NCI-H2171 (cell line): ENCODE measurements around the gene TAPBPL.
"Not testable (repeated sequence)": the region's sequence is repeated elsewhere in the genome, so short reads cannot be mapped to it uniquely, and the experiment has no call there.

Experiments
- DNase-seq: peaks from one replicate; lab custom pipeline; 2025; lab: John Stamatoyannopoulos, UW

The TAPBPL gene, protein sequence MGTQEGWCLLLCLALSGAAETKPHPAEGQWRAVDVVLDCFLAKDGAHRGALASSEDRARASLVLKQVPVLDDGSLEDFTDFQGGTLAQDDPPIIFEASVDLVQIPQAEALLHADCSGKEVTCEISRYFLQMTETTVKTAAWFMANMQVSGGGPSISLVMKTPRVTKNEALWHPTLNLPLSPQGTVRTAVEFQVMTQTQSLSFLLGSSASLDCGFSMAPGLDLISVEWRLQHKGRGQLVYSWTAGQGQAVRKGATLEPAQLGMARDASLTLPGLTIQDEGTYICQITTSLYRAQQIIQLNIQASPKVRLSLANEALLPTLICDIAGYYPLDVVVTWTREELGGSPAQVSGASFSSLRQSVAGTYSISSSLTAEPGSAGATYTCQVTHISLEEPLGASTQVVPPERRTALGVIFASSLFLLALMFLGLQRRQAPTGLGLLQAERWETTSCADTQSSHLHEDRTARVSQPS

DNA sequence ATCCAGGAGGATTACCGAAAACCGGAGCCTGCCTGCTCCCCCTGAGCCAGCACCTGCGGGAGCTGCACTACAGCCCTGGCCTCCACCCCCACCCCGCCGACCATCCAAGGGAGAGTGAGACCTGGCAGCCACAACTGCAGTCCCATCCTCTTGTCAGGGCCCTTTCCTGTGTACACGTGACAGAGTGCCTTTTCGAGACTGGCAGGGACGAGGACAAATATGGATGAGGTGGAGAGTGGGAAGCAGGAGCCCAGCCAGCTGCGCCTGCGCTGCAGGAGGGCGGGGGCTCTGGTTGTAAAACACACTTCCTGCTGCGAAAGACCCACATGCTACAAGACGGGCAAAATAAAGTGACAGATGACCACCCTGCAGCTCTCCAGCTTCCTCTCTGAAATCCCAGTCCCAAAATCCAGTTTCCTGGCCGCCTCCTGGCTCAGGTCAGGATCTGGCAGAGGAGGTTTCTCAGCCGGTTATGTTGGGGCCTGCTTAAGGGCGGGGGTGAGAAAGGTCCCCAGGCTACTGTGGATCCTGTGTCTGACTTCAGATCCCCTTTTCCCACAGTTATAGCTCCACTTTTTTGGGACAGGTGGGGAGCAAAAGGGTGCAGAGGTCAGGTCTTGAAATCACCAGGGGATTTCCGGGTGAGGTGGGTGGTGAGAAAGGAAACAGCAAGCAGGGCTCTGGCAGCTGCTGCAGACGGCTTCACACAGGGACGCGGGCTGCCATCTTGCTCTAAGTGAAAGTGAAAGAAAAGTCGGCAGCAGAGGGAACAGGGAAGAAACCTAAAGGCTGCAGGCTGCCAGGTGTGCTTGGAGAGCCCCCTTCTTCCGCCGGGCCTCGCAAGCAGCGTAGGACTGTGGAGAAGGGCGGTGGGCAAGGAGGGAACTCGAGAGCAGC is at the start of gene TAPBPL:
Gene TAPBPL (plus strand): TSS at position 695 of the 897 bp plus-strand sequence. CDS start 207 bp downstream, outside the sequence.
- DNase-seq, result peak; percentile 99

DNA sequence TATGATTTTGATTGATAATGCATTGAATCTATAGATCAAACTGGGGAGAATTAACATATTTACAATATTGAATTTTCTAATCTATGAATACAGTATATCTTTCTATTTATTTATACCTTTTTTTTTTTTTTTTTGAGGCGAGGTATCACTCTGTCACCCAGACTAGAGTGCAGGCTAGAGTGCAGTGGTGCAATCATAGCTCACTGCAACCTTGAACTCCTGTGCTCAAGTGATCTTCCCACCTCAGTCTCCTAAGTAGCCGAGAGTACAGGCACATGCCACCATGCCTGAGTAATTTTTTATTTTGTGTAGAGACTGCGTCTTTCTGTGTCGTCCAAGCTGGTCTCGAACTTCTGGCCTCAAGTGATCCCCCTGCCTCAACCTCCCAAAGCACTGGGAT is 47.5 kb upstream of the TAPBPL start:
- DNase-seq, result no peak

DNA sequence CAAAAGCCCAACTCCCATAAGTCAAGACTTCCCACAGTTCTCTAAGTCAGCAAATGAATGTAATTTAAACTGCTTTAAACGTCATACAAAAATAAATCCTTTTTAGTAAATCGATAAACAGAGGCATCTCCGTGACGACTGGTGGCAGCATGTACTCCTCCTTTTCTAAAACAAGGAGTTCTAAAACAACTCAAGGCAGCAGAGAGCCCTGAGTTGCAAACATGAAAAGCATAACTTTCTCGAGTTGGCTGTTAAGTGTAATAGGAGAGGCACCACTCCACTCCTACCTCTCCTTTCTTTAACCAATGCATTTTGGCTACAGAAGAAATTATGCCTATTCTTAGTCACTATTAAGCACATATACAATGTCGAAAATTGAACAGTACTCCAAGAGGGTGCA is 45.9 kb upstream of the TAPBPL start:
- no peak for DNase-seq

DNA sequence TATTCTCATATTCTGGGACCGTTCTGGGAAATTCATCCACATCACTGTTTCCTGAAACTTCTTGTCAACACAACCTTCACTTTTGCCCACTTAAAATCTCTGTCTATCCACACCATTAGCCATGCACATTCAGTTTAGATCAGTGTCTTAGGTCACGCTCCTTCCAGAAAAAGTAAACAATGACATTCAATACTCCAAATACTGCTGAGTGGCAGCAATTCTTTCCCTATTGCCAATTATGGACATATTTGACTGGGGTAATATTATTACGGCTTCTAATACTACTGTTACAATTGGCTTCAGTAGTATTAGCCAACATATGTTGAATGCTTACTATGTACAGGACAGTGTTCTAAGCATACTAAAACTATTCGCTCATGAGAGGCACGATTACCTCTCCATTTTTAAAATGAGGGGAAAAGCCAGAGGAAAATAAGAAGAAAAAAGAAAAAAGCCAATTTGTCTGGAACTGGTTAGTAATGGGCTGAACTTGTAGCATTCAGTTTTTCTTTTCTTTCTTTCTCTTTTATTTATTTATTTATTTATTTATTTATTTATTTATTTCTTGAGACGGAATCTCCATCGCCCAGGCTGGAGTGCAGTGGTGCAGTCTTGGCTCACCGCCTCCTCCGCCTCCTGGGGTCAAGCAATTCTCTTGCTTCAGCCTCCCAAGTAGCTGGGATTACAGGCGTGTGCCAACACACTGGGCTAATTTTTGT is 44.4 kb upstream of the TAPBPL start:
- DNase-seq, result no peak

DNA sequence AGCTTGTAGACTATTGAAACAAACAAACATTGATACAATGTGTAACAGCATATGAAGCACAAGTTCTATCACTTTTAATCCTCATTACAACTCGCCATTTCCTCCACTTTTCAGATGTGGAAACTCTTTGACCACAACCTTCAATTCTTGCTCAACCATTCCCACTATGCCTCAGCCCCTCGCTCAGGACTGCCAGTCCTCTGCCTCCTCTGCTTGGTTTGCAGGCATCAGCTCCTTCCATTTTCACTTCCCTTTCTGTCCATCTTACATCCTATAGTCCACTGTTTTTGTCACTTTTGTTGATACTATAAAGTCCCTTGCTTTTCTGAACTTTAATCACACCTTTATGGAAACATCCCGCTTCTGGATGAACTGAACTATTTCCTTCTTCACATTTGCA is 35.2 kb upstream of the TAPBPL start:
- no peak for DNase-seq

DNA sequence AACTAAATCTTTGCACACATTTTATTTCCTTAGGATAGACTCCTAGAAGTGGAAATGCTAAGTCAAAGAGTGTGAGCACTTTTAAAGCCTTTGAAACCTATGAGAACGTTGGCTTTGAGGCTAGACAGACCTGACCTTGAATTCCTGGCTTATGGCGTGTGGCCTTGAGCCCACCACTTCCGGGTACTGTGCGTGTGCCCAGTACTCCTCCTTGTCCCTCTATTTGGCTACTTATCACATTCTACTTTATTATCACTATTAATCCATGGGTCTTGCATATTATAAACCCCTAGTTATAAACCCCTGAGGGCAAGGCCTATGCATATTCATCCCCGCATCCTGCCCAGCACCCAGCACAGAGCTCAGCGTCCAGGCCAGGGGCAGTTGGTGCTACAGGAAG is 33.0 kb upstream of the TAPBPL start:
- no peak for DNase-seq

DNA sequence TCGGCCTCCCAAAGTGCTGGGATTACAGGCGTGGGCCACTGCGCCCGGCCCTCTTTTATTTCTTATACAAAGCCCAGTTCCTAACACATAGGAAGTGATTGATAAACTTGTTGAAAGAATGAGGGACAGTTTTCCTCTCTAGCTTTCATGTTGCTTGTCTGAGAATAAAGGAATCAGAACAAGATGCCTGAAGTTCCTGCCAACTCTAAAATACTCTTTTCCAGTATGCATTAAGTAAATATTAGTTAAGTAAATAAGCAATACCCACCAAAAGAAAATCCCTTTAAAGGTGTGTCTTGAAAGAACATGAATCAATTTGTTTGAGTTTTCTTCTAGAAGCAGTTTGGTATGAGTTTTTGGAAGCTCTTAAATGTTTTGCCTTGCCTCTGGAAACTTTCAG is 31.5 kb upstream of the TAPBPL start:
- DNase-seq, result no peak

DNA sequence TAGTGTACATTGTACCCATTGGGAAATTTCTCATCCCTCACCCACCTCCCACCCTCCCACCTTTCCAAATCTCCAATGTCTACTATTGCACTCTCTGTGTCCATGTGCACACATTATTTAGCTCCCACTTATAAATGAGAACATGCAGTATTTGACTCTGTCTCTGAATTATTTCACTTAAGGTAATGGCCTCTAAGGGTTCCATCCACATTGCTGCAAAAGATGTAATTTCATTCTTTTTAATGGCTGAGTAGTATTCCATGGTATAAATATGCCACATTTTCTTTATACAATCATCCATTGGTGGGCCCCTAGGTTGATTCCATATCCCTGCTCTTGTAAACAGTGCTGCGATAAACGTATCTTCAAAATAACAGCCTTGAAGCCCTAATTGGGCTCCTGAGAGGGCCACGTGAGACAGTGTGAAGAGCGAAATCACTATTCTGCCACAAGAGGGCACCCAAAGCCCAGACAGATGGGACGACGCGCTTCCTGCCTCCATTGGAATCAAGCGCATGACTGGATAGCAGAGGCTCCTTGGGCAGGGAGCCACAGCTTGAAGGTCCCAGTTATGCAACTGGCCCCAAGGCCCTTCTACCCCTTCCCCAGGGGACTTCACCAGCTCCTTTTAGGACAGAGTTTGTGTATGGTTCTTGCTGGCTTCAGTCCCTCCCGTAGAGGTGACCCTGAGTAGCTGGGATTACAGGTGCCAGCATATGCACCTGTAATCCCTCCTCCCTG is 28.4 kb upstream of the TAPBPL start:
- DNase-seq, result peak; percentile 98

DNA sequence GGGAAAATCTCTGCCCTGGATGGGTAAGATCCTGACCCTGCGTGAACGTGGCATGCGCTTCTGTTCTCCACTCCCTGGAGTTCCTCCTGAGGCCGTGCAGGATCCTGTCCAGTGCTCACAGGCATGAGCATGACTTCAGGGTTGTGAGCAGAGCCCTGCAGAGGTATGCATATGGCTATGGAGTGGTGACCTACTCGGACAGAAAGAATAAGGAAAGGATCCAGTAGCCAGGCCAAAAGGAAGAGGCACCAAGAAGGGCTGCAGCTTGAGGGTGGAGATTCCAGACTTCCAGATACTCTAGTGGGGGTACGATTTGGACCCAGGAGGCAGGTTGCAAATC is 27.9 kb upstream of the TAPBPL start:
- DNase-seq, result no peak

DNA sequence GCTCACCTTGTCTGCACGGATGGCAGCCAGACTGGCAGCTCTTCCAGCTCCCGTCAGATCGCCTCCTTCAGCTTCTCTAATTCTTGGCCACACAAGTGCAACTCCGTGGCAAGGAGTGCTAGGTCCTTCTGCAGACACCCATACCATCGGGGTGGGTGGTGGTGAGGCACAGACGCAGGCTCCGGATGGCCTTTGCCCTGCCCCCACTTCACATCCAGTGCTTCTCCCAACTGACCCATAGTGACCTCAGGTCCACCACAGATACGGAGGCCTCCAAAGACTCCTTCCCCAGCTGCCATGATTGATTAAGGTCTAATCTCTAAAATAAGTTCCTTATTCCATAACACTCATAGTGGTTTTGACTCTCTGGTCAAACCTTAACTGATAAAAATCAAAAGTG is 27.0 kb upstream of the TAPBPL start:
- DNase-seq, result no peak

DNA sequence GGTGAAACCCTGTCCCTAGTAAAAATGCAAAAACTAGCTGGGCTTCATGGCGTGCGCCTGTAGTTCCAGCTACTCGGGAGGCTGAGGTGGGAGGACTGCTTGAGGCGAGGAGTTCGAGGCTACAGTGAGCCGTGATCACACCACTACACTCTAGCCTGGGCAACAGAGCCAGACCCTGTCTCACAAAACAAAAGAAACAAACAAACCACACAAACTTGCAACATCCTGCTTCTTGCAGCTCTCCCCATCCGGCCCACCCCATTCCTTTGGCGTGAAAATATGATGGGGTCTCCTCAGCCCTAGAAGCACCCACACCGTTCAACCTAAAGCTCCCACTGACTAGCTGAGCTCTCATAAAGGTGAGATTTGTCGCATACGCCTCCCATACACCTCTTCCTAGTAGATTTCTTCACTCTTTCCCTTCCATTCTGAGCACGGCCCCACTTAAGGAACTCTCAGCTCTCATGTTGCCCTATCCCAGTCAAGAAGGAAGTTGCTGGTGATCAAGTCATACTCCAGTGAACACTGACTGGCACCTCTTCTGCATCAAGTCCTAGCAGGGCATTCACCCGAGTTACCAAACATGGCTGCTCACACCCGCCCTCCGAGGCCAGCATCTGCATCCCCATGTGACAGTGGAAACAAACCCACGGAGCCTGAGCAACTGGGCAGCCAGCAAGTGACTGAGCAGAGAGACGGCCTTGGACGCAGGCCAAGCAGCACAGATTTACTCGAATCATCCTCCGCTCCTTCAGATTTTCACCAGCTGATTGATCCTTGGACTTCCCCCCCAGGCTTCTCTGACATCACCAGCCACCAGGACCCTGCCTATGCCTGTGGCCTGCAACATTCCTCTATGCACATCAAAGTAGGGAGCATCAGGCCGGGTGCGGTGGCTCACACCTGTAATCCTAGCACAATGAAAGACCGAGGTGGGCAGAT is 26.0 kb upstream of the TAPBPL start:
- no peak for DNase-seq

DNA sequence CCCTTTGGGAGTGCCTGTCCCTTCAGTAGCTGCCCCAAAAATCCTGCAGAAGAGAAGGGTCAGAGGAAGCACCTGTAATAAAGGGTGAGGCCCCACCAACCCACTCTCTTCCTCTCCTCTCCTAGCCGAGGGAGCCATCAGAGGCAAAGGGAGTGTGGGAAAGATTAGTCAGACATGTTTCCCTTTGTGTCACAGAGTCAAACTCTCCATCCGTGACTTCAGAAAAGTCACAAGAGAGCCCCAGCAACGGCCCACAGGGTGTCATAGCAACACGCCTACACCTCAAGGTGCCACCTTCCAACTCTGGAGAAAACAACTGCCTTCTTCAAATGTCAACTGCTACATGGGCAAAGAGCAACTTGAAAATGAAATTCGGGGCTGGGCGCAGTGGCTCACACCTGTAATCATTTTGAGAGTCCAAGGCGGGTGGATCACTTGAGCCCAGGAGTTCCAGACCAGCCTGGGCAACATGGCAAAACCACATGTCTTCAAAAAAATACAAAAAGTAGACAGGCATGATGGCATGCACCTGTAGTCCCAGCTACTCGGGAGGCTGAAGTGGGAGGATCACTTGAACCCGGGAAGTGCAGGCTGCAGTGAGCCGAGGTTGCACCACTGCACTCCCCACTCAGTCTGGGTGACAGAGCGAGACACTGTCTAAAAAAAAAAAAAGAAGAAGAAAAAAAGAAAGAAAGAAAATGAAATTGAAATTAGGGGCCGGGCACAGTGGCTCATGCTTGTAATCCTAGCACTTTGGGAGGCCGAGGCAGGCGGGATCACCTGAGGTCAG is 24.8 kb upstream of the TAPBPL start:
- no peak for DNase-seq

DNA sequence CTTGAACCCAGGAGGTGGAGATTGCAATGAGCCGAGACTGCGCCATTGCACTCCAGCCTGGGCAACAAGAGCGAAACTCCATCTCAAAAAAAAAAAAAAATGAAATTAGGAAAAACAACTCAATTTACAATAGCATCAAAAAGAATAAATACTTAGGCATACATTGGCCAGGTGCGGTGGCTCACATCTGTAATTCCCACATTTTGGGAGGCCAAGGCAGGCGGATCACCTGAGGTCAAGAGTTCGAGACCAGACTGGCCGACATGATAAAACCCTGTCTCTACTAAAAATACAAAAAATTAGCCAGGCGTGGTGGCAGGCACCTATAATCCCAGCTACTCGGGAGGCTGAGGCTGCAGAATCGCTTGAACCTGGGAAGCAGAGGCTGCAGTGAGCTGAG is 24.0 kb upstream of the TAPBPL start:
- DNase-seq, result not testable (repeated sequence)

DNA sequence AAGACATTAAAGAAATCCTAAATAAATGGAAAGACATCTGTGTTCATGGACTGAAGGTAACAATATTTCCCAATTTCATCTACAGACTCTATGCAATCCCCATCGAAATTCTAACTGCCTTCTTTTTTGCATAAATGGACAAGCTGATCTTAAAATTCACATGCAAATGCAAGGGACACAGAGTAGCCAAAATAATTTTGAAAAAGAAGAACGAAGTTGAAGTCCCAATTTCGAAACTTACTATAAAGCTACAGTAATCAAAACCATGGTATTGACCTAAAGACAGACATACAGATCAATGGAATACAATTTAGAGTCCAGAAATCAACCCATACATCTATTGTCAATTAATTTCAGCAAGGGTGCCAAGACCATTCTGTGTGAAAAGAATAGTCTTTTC is 23.5 kb upstream of the TAPBPL start:
- no peak for DNase-seq

DNA sequence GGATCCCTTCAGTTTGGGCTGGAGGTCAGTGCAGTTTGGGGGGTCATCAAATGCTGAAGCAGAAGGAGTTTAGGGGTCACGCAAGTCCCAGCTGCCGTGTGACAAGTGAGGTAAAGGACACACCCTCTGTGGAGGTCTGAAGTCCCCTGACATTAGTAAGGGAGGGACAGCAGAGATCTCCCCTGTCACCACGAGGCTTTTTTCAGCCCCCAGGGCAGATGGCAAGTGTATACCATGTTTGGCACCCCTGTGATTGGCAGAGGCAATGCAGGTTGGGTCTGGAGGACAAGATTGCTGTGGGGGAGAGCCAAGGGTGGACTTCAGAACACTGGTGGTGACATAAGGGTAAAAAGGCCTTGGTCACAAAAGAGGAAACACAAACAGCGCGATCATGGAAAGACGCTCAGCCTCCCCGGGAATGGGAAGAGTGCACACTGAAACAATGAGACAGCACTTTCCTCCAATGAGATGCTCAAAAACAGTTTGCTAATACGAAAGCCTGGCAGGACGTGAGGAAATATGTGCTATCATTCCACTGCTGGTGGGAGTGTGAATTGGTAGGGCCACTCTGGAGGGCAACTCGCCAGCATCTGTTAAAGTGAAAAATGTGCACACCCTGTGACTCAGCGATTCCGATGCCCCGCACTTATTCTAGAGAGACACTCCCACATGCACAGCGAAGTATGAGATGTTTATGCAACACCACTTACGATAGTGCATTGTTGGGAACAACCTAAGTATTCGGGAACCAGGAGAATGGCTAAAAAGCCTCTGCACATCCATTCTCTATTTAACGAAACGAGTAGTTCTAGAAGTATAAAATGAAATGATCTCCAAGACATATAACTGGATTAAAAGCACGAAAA is 21.5 kb upstream of the TAPBPL start:
- no peak for DNase-seq

DNA sequence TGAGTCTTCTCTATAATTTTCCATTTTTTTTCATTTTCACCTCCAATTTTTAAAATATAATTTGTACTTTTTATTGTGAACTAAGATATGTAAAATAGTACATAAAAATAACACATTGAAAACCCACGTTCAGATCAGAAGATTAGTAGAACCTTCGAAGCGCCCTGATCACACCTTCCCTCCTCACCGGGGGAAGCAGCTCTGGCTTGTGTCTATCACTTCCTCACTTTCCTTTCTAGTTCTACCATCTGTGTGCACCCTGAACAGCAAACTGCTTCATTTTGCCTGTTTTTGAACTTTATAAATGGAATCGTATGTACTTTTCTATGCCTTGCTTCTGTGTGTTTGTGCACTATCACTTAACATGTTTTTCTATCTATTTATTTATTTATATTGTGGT is 18.9 kb upstream of the TAPBPL start:
- DNase-seq, result no peak

DNA sequence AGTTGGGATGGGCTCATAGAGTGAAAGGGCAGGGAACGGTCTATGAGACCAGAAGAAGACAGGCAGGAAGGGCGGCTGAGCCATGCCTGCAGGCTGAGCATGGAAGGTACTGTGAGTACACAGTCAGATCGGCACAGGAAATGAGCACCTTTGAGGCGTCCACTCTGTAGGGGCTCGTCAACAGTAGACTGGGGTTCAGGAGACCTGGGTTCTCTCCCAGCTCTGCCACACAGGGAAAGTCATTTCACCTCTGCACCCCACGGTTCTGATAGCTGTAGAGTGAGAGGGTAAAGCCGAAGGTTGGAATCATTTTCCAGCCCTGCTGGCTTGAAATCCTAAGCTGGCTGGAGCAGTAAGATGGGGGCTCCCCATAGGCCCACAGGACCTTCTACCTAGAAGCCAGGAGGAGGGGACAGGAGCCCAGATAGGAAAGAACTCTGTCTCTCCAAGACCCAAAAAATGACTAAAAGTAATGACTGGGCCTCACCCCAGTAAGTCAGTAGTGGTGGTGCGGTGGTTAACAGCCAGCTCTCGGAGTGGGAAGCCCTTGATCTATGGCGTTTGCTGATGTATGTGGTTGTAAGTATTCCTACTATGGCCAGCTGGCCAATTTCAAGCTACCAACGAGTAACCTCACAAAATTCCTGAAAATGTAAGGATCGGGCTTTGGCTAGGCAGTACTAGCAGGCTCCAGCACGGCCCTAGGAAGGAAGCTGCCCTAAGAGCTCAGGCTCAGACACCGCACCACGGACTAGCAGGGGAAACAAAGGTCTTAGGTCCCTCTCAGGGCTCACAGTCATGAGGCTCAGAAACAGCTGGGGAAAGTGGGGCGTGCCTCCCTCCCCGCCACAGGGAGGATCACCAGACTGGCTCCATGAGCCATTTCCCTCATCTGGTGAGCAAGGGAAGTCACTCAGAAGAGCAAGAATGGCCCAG is 17.4 kb upstream of the TAPBPL start:
- no peak for DNase-seq
